IMR-90 (cell line): ENCODE data around the gene ZGRF1. TPM values are rescaled to one million over a fixed set of nuclear protein-coding genes. Genes with fewer than 3 reads are reported as not detected.
A peak's percentile ranks its signal among the peaks of the same experiment; 100 is the strongest.

Source experiments
- ATAC-seq: fragments of 200-7000 bp; cut with Tn5 transposase; 2 replicates; pipeline ENCODE4 v1.9.1; 2020; ENCODE audit warnings: low read depth, mild to moderate bottlenecking, moderate library complexity
- BruUV-seq: library from RNA; stranded (reverse); fragments of 400-500 nt; replicated peaks from 2 replicates; lab custom pipeline; 2021; lab: Mats Ljungman, UMichigan
- CTCF ChIA-PET: fragments of 300-600 bp; formaldehyde crosslinking; extraction: SDS; loops from one replicate; lab custom pipeline; 2021; ENCODE audit warnings: antibody characterized with exemption; lab: Yijun Ruan, JAX
- POLR2A ChIA-PET: fragments of 300-600 bp; sonication (Branson Sonifier 250); formaldehyde crosslinking; loops from one replicate; lab custom pipeline; 2022; ENCODE audit warnings: antibody characterized with exemption; ENCODE audit not compliant: unreplicated experiment; lab: Charles Lee
- DNase-seq: peaks from one replicate; pipeline ENCODE4 v3.0.0; 2013
- H2AFZ ChIP-seq: replicated peaks from 2 replicates; pipeline ENCODE3; 2013; ENCODE audit warnings: low read length, mild to moderate bottlenecking; ENCODE audit not compliant: poor library complexity
- H2AK5ac ChIP-seq: 2 replicates; pipeline ENCODE4 v1.6.1; 2013; ENCODE audit warnings: low read depth, low read length, inconsistent platforms
- H2AK9ac ChIP-seq: replicated peaks from 2 replicates; pipeline ENCODE3; 2013; ENCODE audit warnings: mild to moderate bottlenecking, low read depth, low read length, moderate library complexity; ENCODE audit not compliant: poor library complexity
- H2BK120ac ChIP-seq: 2 replicates; pipeline ENCODE4 v1.6.1; 2013; ENCODE audit warnings: low read depth, low read length, inconsistent platforms
- H2BK15ac ChIP-seq: 3 replicates; pipeline ENCODE4 v1.6.1; 2013; ENCODE audit warnings: low read depth, low read length, inconsistent platforms
- H2BK20ac ChIP-seq: 2 replicates; pipeline ENCODE4 v1.6.1; 2013; ENCODE audit warnings: low read depth, mild to moderate bottlenecking, inconsistent platforms, low read length, moderate library complexity
- H2BK5ac ChIP-seq: 2 replicates; pipeline ENCODE4 v1.6.1; 2013; ENCODE audit warnings: mild to moderate bottlenecking, low read depth, low read length, inconsistent platforms; ENCODE audit not compliant: poor library complexity, severe bottlenecking
- H3K14ac ChIP-seq: replicated peaks from 2 replicates; pipeline ENCODE4 v1.6.1; 2013; ENCODE audit warnings: low read depth, low read length, inconsistent platforms
- H3K18ac ChIP-seq: 2 replicates; pipeline ENCODE4 v1.6.1; 2013; ENCODE audit warnings: low read depth, low read length, control low read depth
- H3K23ac ChIP-seq: 2 replicates; pipeline ENCODE4 v1.6.1; 2013; ENCODE audit warnings: low read depth, low read length, inconsistent platforms
- H3K27ac ChIP-seq: 2 replicates; pipeline ENCODE4 v1.5.1; 2013; ENCODE audit warnings: mild to moderate bottlenecking, control low read depth, low read length; ENCODE audit not compliant: insufficient read depth
- H3K27me3 ChIP-seq: 2 replicates; pipeline ENCODE4 v1.6.1; 2013; ENCODE audit warnings: low read length; ENCODE audit not compliant: control insufficient read depth, insufficient read depth
- H3K36me3 ChIP-seq: 2 replicates; pipeline ENCODE4 v1.6.1; 2013; ENCODE audit warnings: low read length, mixed read lengths; ENCODE audit not compliant: control insufficient read depth, insufficient read depth
- H3K4ac ChIP-seq: 2 replicates; pipeline ENCODE4 v1.6.1; 2013; ENCODE audit warnings: low read depth, low read length, inconsistent platforms
- H3K4me1 ChIP-seq: 2 replicates; pipeline ENCODE4 v1.6.1; 2013; ENCODE audit warnings: low read length, mixed read lengths; ENCODE audit not compliant: control insufficient read depth, insufficient read depth
- H3K4me2 ChIP-seq: 2 replicates; pipeline ENCODE4 v1.6.1; 2013; ENCODE audit warnings: low read depth, mild to moderate bottlenecking, control low read depth, low read length, moderate library complexity
- H3K4me3 ChIP-seq: 2 replicates; pipeline ENCODE4 v1.5.1; 2013; ENCODE audit warnings: low read depth, mild to moderate bottlenecking, control low read depth, low read length, moderate library complexity; ENCODE audit not compliant: insufficient read depth
- H3K56ac ChIP-seq: 2 replicates; pipeline ENCODE4 v1.6.1; 2013; ENCODE audit warnings: low read length, inconsistent platforms; ENCODE audit not compliant: insufficient read depth; ENCODE audit errors: extremely low read depth
- H3K79me1 ChIP-seq, 2 experiments: 2 replicates each; pipeline ENCODE4 v1.6.1; 2013; ENCODE audit warnings: low read length in 2 of 2, inconsistent platforms in 1 of 2, low read depth in 1 of 2
- H3K9ac ChIP-seq: 2 replicates; pipeline ENCODE4 v1.6.1; 2013; ENCODE audit warnings: low read depth, low read length, control low read depth
- H3K9me1 ChIP-seq: 2 replicates; pipeline ENCODE4 v1.6.1; 2013; ENCODE audit warnings: low read length, inconsistent platforms; ENCODE audit not compliant: insufficient read depth
- H3K9me3 ChIP-seq: 2 replicates; pipeline ENCODE4 v1.6.1; 2013; ENCODE audit warnings: low read length; ENCODE audit not compliant: control insufficient read depth, insufficient read depth
- H4K20me1 ChIP-seq: 2 replicates; pipeline ENCODE4 v1.6.1; 2013; ENCODE audit warnings: low read length, inconsistent platforms; ENCODE audit not compliant: insufficient read depth
- H4K5ac ChIP-seq: 2 replicates; pipeline ENCODE4 v1.6.1; 2013; ENCODE audit warnings: mild to moderate bottlenecking, low read depth, low read length, control low read depth
- H4K8ac ChIP-seq, 2 experiments: 2 replicates each; pipeline ENCODE4 v1.6.1; 2013; ENCODE audit warnings: low read depth in 2 of 2, low read length in 2 of 2, control low read depth in 1 of 2, inconsistent platforms in 1 of 2
- H4K91ac ChIP-seq: 2 replicates; pipeline ENCODE4 v1.6.1; 2013; ENCODE audit warnings: low read depth, low read length, inconsistent platforms; ENCODE audit not compliant: insufficient read depth
- BHLHE40 ChIP-seq: fragments of 150-350 bp; IDR thresholded peaks from 2 replicates; pipeline ENCODE4 v1.6.1; 2016; ENCODE audit warnings: mild to moderate bottlenecking, low read depth, low read length
- CEBPB ChIP-seq: IDR thresholded peaks from 2 replicates; pipeline ENCODE4 v1.6.1; 2012; ENCODE audit warnings: low read depth, low read length, improper control_type of control experiment
- MAFK ChIP-seq: IDR thresholded peaks from 2 replicates; pipeline ENCODE4 v1.6.1; 2012; ENCODE audit warnings: low read depth, low read length, improper control_type of control experiment
- MAZ ChIP-seq: IDR thresholded peaks from 2 replicates; pipeline ENCODE4 v1.6.1; 2012; ENCODE audit warnings: low read depth, mild to moderate bottlenecking, low read length, improper control_type of control experiment, moderate library complexity, borderline replicate concordance
- RAD21 ChIP-seq: IDR thresholded peaks from 2 replicates; pipeline ENCODE4 v1.6.1; 2012; ENCODE audit warnings: low read length, improper control_type of control experiment
- RCOR1 ChIP-seq: IDR thresholded peaks from 2 replicates; pipeline ENCODE4 v1.6.1; 2012; ENCODE audit warnings: mild to moderate bottlenecking, low read length, improper control_type of control experiment; ENCODE audit not compliant: insufficient replicate concordance
- WGBS, 2 experiments: methylation state at CpG; one replicate each; pipeline versions ENCODE4 v1.1.5 to v1.1.7; 2013; ENCODE audit warnings: missing lambda C conversion rate in 2 of 2; ENCODE audit not compliant: insufficient read length in 1 of 2; ENCODE audit errors: extremely low coverage in 2 of 2; 5-methylcytosine and 5-hydroxymethylcytosine counted together
- dilution Hi-C: fragments of 300-500 bp; cut with HindIII; formaldehyde crosslinking; loops from one replicate; pipeline ENCODE4 v1.14.3; 2018; ENCODE audit warnings: low sequenced_read_pairs; ENCODE audit not compliant: unreplicated experiment
- in situ Hi-C: fragments of 300-500 bp; cut with MboI; formaldehyde crosslinking; loops from 3 replicates; pipeline ENCODE4 v1.14.3; 2019; ENCODE audit warnings: low sequenced_read_pairs, inconsistent platforms, mixed read lengths
- intact Hi-C: fragments of 100-400 bp; cut with micrococcal nuclease; formaldehyde crosslinking; loops from 2 replicates; pipeline ENCODE4 v1.10.0; 2022
- polyA plus RNA-seq, 3 experiments: library from polyadenylated mRNA; depleted of rRNA; stranded (reverse); fragments of >200 nt; gene quantifications; 2 replicates each; pipeline ENCODE4 v1.2.3, GENCODE V29; 2012; ENCODE audit warnings: low replicate concordance in 1 of 3
- total RNA-seq: library from RNA; depleted of rRNA; stranded (reverse); fragments of >200 nt; gene quantifications from 2 replicates; pipeline ENCODE4 v1.2.3, GENCODE V29; 2012
- TF ChIP-seq, protein P1 (sequence below): fragments of 150-350 bp; IDR thresholded peaks from 2 replicates; pipeline ENCODE4 v1.6.1; 2016; ENCODE audit warnings: low read depth, mild to moderate bottlenecking, low read length, moderate library complexity, borderline replicate concordance

Gene ZGRF1
- total and polyA plus RNA-seq, 2 of the 4 experiments (the other 2 are of a cell fraction), result 2.8 to 5.6 TPM

DNA sequence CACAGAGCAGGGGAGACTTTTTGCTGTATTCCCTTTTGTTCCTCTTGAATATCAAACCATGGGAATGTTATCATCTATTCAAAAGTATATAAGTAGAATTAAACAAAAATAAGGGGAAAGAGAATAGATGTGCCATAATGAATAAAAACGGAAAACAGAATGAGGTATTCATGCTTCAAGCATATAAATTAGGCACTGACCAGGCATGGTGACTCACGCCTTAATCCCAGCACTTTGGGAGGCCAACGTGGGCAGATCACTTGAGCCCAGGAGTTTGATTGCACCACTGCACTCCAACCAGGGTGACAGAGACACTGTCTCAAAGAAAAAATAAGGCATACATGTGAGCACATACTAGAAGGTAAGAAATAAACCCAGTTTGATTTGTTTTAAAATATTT, 104.4 kb downstream of the ZGRF1 start:
- Histone ChIP-seq H4K5ac (no peak overlapping the region), H2BK15ac (no peak overlapping the region), H3K79me1 (no peaks in the 10 kb centered on the region), H4K91ac (no peak overlapping the region), H3K27me3 (peaks cover 1% of the 10 kb centered on the region; the same call in 1 of the 2 replicates), H2BK20ac (no peak overlapping the region), H3K14ac (no peak overlapping the region), H2AFZ (no peak overlapping the region), H3K23ac (no peak overlapping the region), H3K4me1 (no peaks in the 10 kb centered on the region), H2BK5ac (no peak overlapping the region), H3K18ac (no peak overlapping the region), H2AK5ac (no peak overlapping the region), H3K9me1 (no peaks in the 10 kb centered on the region), H2AK9ac (no peak overlapping the region), H3K9ac (no peak overlapping the region), H2BK120ac (no peak overlapping the region), H3K27ac (no peak overlapping the region), H3K56ac (no peak overlapping the region), H3K9me3 (no peaks in the 10 kb centered on the region), H4K20me1 (no peaks in the 10 kb centered on the region), H3K4ac (no peak overlapping the region), H3K4me2 (no peak overlapping the region), H3K36me3 (no peaks in the 10 kb centered on the region), H3K4me3 (no peak overlapping the region), H4K8ac (no peak overlapping the region)
- ChIA-PET POLR2A (no interaction called here), CTCF (no interaction called here)
- intact Hi-C loops (no loop called here), in situ Hi-C loops (no loop called here), dilution Hi-C loops (no loop called here)
- DNase-seq (peak; percentile 51), ATAC-seq (peak; percentile 24; the same call in 1 of the 2 replicates)
- WGBS, 2 experiments, result no CpG with 5 or more reads among the region's 3 CpGs
- no TSS peak for BruUV-seq
- no peak for TF ChIP-seq RCOR1
- TF ChIP-seq RAD21, result no peak
- peak; percentile 69 for TF ChIP-seq CEBPB
- TF ChIP-seq BHLHE40, result no peak
- no peak for TF ChIP-seq MAFK
- TF ChIP-seq MAZ, result no peak
- TF ChIP-seq, protein P1, sequence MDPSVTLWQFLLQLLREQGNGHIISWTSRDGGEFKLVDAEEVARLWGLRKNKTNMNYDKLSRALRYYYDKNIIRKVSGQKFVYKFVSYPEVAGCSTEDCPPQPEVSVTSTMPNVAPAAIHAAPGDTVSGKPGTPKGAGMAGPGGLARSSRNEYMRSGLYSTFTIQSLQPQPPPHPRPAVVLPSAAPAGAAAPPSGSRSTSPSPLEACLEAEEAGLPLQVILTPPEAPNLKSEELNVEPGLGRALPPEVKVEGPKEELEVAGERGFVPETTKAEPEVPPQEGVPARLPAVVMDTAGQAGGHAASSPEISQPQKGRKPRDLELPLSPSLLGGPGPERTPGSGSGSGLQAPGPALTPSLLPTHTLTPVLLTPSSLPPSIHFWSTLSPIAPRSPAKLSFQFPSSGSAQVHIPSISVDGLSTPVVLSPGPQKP, result no peak
